Nephron progenitor cell (in vitro differentiated cells): Measurements from ENCODE around the gene NFATC1.

Experiments used
- DNase-seq: peaks from one replicate; pipeline ENCODE4 v3.0.0; 2021
- H3K27ac Mint-ChIP-seq: 2 replicates; pipeline ENCODE4 v1.8.0; 2021; ENCODE audit warnings: mild to moderate bottlenecking, moderate library complexity, mixed read lengths
- H3K27me3 Mint-ChIP-seq: 2 replicates; pipeline ENCODE4 v1.8.0; 2021; ENCODE audit warnings: mild to moderate bottlenecking, low read depth, mixed read lengths; ENCODE audit not compliant: poor library complexity
- H3K36me3 Mint-ChIP-seq: 2 replicates; pipeline ENCODE4 v1.8.0; 2021; ENCODE audit warnings: low read depth, mixed read lengths
- H3K4me1 Mint-ChIP-seq: 2 replicates; pipeline ENCODE4 v1.8.0; 2021; ENCODE audit warnings: mixed read lengths
- H3K4me3 Mint-ChIP-seq: 2 replicates; pipeline ENCODE4 v1.8.0; 2021; ENCODE audit warnings: mild to moderate bottlenecking, moderate library complexity, mixed read lengths
- H3K9me3 Mint-ChIP-seq: 2 replicates; pipeline ENCODE4 v1.8.0; 2021; ENCODE audit warnings: mild to moderate bottlenecking, moderate library complexity, mixed read lengths
- TF ChIP-seq, protein P1 (sequence below): fragments of 200-600 bp; sonication (generic); IDR thresholded peaks from 2 replicates; pipeline ENCODE4 v1.5.0; 2021; ENCODE audit warnings: antibody characterized with exemption

Gene NFATC1

DNA sequence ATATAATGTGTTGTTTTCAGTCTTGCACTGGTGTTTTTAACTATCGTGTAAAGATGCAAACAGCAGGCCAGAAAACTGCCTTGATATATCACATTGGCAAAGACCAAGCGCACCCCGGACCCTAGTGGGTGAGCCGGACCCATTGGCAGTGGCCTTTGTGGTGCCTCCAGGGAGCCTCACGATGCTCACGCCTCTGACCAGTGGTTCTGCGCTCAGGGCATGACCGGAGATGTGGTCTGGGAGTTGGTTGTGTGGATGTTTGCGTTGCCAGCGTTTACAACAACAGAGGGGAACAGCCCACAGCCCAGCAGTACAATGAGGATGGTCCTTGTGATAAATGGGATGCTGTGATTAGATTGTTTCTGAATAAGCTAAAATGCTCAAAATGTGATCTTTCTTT, 32.6 kb downstream of the NFATC1 start:
- peaks cover 17% of the 10 kb centered on the region for H3K36me3 Mint-ChIP-seq
- no peak for DNase-seq
- peaks cover 4% of the 10 kb centered on the region for H3K9me3 Mint-ChIP-seq
- H3K4me1 Mint-ChIP-seq: peaks cover 57% of the 10 kb centered on the region
- no peak overlapping the region for H3K4me3 Mint-ChIP-seq
- TF ChIP-seq, protein P1, sequence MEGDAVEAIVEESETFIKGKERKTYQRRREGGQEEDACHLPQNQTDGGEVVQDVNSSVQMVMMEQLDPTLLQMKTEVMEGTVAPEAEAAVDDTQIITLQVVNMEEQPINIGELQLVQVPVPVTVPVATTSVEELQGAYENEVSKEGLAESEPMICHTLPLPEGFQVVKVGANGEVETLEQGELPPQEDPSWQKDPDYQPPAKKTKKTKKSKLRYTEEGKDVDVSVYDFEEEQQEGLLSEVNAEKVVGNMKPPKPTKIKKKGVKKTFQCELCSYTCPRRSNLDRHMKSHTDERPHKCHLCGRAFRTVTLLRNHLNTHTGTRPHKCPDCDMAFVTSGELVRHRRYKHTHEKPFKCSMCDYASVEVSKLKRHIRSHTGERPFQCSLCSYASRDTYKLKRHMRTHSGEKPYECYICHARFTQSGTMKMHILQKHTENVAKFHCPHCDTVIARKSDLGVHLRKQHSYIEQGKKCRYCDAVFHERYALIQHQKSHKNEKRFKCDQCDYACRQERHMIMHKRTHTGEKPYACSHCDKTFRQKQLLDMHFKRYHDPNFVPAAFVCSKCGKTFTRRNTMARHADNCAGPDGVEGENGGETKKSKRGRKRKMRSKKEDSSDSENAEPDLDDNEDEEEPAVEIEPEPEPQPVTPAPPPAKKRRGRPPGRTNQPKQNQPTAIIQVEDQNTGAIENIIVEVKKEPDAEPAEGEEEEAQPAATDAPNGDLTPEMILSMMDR: no peak
- H3K27ac Mint-ChIP-seq: peak overlapping the region; percentile 85
- H3K27me3 Mint-ChIP-seq: peaks cover 17% of the 10 kb centered on the region

DNA sequence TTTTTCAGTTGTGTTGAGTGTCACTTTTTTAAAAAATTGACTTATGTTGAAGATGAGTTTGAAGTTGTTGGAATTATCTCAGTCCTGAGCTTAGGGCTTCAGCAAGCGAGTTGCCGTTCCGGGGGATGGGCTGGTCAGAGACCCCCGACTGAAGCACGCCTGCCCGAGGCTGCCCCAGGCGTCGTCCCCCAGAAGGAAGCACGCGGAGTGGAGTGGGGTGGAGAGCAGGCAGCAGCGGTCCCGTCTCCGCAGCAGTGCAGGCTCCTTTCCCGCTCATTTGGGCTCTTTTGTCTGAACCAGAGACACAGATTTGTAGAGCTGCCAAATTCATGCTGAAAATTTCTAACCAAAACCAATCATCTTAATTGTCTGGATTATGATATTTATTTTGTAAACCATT, 33.7 kb downstream of the NFATC1 start:
- DNase-seq: no peak
- Mint-ChIP-seq H3K27ac (no peak overlapping the region), H3K27me3 (peaks cover 14% of the 10 kb centered on the region), H3K4me3 (no peak overlapping the region), H3K9me3 (peaks cover 4% of the 10 kb centered on the region), H3K4me1 (peaks cover 52% of the 10 kb centered on the region), H3K36me3 (peaks cover 16% of the 10 kb centered on the region)
- TF ChIP-seq, protein P1: no peak

DNA sequence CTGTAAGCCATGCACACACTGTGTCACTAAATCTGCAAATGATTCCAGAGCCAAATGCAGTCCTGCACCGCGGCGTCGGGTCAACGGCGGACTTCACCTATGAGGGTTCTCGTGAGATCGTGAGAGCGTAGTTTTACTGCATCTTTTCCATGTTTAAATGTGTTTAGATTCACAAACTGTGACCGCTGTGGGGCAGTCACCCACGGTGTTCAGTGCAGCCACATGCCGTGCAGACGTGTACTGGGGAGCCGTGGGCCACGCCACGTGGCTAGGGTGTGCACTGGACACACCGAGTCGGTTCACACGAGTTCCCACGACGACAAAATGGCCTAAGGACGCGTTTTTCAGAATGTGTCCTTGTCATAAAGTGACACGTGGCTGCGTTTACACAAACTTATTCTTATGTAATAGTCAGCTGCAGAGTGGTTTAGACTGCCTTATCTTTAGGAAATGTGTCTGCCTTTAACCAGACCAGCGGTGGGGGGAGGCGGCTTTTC, 34.1 kb downstream of the NFATC1 start:
- no peak for DNase-seq
- TF ChIP-seq, protein P1: no peak
- Mint-ChIP-seq H3K27ac (no peak overlapping the region), H3K4me1 (peaks cover 51% of the 10 kb centered on the region), H3K27me3 (peaks cover 10% of the 10 kb centered on the region), H3K9me3 (no peaks in the 10 kb centered on the region), H3K36me3 (peaks cover 11% of the 10 kb centered on the region), H3K4me3 (no peak overlapping the region)

DNA sequence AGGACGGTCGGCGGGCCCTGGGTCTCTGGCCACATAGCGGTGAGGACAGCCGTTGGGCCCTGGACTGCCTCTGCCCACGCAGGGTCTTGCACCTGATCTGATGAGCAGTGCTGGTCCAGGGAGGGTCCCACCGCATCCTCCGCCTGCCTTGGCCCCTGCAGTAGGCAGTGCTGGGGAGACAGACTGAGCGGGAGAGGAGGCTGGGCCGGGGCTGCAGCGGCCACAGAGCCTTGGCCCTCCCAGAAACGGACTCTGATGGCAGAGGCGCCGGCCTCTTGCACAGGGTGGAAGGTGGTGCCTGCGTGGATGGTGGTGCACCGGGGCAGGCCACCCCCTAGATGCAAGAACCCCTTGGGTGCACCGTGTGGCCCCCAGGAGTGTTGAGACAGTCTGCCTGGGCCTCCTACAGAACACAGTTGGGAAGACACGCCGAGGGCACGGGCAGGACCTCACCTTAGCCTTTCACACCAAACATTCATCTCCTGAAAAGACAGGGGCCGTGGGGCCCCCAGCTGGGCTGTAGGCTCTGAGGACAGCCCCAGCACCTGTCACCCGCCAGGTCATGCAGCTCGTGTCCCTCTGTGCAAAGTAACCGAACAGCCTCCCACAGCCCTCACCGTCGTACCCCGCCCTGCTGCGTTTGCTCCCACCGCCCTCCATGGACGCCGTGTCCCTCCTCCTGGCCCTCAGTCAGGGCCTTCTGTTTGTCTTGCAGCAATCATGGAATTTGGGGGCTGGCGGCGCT, 36.8 kb downstream of the NFATC1 start:
- H3K4me3 Mint-ChIP-seq: no peak overlapping the region
- TF ChIP-seq, protein P1: no peak
- peak overlapping the region; percentile 81 for H3K27ac Mint-ChIP-seq
- H3K27me3 Mint-ChIP-seq: peaks cover 5% of the 10 kb centered on the region
- H3K9me3 Mint-ChIP-seq: no peaks in the 10 kb centered on the region
- H3K4me1 Mint-ChIP-seq: peaks cover 51% of the 10 kb centered on the region
- H3K36me3 Mint-ChIP-seq: peaks cover 4% of the 10 kb centered on the region
- no peak for DNase-seq

DNA sequence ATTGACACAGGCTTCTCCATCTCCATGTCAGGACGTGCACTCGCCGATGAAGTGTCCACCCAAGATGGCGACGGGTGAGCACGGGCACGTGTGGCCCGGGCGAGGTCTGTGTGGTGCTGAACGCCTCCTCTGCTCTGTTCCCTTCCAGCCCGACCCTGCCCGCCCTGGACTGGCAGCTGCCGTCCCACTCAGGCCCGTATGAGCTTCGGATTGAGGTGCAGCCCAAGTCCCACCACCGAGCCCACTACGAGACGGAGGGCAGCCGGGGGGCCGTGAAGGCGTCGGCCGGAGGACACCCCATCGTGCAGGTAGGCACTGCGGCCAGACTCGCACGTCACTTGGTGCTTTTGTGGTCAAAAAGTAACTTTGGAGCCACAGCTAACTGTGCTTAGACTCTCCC, 37.7 kb downstream of the NFATC1 start:
- H3K4me3 Mint-ChIP-seq: no peak overlapping the region
- no peaks in the 10 kb centered on the region for H3K9me3 Mint-ChIP-seq
- peaks cover 2% of the 10 kb centered on the region for H3K27me3 Mint-ChIP-seq
- H3K27ac Mint-ChIP-seq: no peak overlapping the region
- H3K36me3 Mint-ChIP-seq: peaks cover 4% of the 10 kb centered on the region
- TF ChIP-seq, protein P1: no peak
- H3K4me1 Mint-ChIP-seq: peaks cover 51% of the 10 kb centered on the region
- no peak for DNase-seq
